Dermis blood vessel endothelial cell (primary cell): ENCODE data around the gene ATAD1. TPM values are rescaled to one million over a fixed set of nuclear protein-coding genes. Genes with fewer than 3 reads are reported as not detected.
"Not testable (repeated sequence)": the region's sequence is repeated elsewhere in the genome, so short reads cannot be mapped to it uniquely, and the experiment has no call there.

Experiments used
- DNase-seq: peaks from one replicate; pipeline ENCODE4 v3.0.0; 2010
- total RNA-seq: library from RNA; depleted of rRNA; stranded (reverse); fragments of >200 nt; gene quantifications from 2 replicates; pipeline ENCODE4 v1.2.3, GENCODE V29; 2014

Gene ATAD1
- total RNA-seq, 1 donor from 2014 or later: 34.9 TPM

DNA sequence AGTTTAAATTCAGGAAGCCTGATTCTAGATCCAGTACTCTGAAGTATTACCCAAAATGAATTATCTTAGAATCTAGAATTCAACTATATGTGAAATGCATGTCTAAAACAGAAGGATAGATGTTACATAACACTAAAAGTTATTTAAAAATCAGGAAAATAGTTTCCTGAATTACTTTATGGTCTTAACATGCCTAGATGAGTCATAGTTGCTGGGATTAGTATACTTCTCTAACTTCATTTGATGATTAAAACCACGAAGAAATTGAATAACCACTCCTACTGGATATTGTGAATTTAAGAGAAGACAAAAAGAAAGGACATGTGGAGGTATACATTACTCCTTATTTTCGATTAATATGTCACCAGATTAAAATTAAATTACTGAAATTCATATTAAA lies 65.5 kb downstream of the ATAD1 start:
- peak; percentile 27 for DNase-seq

DNA sequence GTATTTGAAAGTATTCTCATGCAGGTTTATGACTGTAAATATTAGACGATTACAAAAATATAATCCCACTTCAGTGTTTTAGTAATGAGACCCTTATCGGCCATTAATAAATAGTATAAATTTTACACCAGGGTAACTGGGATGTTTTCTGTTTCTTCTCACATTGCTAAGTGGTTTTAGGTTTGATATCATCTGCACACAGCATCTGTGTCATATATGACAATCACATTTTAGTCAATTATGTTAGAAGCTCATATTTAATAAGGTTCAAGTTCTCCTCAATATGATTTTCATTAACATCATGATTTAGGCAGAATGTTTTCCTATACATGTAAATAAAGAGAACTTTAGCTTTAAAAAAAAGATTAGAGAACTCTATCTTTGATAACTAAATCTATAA lies 66.8 kb downstream of the ATAD1 start:
- no peak for DNase-seq

DNA sequence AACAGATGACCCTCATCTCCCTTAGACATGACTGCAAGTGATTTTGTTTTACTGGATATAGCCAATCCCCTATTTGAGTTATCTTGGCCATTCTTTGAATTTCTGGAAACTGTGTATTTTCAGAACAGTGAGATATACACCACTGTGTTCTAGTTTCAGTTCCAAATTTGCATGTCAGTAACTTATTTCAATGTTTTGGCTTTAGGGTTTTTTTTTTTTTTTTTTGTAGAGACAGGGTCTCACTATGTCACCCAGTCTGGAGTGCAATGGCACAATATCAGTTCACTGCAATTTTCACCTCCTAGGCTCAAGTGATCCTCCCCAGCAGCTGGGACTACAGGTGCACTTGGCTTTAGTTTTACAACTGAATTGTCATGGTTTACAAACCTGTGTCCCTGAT lies 67.2 kb downstream of the ATAD1 start:
- DNase-seq: no peak

DNA sequence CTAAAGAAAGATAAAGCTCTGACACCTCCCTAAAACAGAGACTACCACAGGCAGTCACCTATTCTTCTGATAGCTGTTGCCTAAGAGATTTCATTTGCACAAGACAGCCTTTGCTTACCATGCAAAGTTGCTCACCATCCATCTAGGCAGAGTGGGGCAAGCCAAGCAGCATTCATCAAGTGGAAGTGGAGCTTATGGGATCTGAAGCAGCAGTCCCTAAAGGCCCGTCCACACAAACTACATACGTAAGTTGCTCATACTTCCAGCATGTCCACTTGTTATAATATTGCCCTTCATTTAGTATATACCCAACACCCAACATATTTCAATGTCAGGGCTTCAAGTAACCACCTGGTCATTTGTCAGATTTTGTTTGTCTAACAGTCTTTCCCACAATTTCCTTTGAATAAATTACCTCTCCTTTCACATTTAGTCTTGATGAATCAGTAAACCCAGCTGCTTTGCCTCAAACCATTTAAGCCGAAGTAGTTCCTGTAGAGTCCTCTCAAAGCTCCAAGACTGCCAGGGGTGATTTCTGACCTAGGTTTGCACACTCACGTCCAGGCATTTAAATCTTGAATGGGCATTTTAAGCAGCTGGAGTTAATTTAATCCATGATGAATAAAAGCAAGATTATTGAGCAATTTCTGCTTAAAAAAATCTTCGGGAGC lies 67.9 kb downstream of the ATAD1 start:
- no peak for DNase-seq

DNA sequence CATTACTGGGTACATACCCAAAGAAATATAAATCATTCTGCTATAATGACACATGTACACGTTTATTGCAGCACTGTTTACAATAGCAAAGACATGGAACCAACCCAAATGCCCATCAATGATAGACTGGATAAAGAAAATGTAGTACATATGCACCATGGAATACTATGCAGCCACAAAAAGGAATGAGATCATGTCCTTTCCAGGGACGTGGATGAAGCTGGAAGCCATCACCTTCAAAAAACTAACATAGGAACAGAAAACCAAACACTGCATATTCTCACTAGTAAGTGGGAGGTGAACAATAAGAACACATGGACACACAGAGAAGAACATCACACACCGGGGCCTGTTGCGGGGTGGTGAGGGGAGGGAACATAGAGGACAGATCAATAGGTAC lies 69.8 kb downstream of the ATAD1 start:
- DNase-seq: not testable (repeated sequence)

DNA sequence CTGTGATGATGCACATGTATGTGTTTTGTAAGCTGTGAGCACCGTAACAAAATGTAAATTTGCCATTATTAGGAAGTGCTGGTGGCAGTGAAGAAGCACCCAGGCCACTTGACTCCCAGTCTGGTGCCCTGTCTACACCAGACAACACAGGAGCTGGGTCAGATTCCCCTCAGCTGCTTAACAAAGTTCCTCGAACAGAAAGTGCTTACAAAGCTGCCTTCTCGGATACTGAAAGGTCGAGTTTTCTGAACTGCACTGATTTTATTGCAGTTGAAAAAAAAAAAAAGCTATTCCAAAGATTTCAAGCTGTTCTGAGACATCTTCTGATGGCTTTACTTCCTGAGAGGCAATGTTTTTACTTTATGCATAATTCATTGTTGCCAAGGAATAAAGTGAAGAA lies 71.1 kb downstream of the ATAD1 start:
- DNase-seq: no peak

DNA sequence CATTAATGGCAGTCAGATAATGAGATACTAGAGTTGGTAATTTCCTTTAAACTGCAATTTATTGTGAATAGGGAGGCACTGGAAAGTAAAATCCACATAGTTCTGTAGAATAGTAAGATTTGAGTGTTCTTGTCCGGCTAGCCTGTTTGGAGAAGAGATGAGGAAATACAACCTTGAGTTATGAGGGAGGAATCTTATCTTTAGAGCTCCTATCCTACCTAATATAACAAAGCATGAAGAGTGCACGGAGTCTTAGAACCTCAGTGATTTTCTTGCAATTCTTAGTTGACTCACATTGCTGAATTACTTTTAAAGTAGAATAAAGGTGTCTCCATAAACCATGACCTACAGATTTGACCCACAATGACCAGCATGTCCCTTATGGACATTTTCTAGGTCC lies 73.4 kb downstream of the ATAD1 start:
- DNase-seq: no peak

DNA sequence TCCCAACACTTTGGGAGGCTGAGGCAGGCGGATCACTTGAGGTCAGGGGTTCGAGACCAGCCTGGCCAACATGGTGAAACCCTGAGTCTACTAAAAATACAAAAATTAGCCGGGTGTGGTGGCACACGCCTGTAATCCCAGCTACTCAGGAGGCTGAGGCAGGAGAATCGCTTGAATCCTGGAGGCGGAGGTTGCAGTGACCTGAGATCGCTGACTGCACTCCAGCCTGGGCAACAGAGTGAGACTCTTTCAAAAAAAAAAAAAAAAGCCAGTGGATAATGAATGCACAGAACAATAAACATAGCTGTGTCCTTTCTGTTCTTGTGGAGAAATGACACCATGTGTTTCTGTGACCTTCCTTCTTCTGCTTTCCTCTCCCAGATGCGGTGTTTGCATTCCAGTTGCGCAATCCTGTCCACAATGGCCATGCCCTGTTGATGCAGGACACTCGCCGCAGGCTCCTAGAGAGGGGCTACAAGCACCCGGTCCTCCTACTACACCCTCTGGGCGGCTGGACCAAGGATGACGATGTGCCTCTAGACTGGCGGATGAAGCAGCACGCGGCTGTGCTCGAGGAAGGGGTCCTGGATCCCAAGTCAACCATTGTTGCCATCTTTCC lies 74.9 kb downstream of the ATAD1 start:
- not testable (repeated sequence) for DNase-seq

DNA sequence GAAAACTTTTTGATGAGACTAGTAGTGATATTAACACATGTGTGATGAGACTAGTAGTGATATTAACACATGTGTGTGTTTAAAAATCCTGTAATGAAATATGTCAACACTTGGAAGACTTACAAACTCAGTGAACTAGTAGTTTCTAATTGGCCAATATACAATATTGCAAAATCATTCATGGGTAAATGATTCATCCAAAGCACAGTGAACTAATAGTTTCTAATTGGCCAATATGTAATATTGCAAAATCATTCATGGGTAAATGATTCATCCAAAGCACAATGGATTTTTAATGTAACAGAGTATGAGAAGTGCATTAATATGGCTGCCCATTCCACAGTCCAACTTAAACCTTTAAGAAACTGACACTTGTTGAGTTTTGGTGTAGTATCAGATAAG lies 77.8 kb downstream of the ATAD1 start:
- no peak for DNase-seq

DNA sequence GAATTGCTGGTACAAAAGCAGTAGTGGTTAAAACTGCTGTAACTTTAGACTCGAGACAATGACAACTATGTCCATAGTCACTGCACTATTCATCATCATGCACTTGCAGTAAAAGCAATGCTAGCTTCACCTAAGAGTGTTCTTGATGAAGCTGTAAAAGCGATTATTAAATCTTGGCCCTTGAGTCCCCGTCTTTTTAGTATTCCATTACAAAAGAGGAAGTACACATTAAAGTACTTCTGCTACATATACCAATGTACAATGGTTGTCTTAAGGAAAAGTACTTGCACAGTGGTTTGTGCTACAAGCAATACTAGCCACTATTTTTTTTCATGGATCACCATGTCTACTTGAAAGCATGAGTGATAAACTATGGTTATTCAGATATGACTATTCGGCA lies 78.3 kb downstream of the ATAD1 start:
- no peak for DNase-seq

DNA sequence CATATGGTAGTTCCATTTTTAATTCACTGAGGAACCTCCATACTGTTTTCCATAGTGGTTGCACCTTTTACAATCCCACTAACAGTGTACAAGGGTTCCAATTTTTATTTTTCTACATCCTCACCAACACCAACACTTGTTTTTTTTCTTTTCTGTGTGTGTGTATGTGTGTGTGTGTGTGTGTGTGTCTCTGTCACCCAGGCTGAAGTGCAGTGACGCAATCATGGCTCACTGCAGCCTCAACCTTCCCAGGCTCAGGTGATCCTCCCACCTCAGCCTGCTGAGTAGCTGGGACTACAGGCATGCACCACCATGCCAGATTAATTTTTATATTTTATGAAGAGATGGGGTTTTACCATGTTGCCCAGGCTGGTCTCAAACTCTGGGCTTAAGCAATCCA lies 79.8 kb downstream of the ATAD1 start:
- not testable (repeated sequence) for DNase-seq

DNA sequence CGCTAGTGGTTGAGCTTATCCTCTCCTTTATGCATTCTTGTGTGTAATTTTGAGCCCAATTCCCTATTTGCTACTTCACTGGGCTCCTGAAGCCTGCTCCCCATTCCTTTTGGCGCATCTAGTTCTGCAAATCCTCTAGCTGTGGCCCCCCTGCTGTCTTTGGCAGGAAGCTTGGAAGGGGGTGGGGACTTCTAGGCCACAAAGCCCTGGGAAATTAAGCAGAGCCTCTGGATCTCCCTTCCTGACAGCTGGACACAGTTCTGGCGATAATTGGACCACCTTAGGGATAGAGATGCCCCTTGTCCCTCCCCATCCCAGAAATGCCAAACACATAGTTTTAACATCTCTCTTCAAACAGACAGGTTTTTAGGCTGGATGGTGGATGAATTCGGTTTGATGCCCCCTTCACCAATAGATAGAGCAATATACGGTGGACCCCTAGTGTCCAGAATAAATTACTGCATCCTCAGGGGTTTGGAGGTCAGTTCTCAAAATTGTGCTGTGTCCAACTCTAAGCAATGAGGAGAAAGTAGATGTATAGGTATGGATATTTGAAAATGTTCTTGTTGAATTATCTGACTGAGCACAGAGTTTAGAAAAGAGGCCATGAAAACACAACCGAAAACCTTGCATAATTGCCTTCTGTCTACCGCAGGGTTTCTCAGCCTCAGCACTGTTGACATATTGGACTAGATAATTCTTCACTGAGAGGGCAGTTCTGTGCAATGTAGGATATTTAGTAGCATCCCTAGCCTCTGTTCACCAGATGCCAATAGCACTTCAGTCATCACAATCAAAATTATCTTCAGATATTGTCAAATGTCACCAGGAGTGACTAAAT lies 82.8 kb downstream of the ATAD1 start:
- peak; percentile 74 for DNase-seq

DNA sequence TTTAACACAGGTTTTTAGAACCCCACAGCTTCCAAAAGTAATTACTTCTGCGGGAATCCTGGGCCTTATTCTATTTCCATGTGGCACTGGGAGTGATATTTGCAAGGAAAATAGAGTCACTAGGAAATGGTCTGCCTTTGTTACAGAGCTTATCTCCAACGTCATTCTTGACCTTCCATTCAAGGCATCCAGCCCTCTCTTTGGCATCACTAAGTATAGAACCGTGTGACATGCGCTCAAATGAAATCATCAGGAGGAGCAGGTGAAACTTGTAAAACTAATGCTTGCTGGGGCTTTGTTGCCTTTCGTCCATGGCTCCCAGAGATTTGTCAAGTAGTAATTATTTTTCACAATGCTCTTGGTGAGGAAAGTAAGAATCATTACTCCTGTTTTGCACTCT lies 84.9 kb downstream of the ATAD1 start:
- DNase-seq: peak; percentile 51

DNA sequence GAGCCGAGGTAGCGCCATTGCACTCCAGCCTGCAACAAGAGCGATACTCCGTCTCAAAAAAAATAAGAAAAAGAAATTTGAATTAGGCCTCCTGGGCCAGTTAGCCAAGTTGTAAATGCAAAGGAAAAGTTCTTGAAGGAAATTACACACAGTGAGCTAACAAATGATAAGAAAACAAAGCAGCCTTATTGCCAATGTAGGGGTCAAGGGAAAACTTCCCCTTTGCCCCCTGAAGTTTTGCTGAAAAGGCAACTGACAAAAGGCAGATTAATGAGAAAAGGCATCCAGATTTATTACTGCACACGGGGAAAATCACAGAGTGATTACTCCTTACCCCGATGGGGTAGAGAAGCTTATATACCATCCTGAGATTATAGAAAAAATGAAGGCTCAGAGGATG lies 88.1 kb downstream of the ATAD1 start:
- no peak for DNase-seq

DNA sequence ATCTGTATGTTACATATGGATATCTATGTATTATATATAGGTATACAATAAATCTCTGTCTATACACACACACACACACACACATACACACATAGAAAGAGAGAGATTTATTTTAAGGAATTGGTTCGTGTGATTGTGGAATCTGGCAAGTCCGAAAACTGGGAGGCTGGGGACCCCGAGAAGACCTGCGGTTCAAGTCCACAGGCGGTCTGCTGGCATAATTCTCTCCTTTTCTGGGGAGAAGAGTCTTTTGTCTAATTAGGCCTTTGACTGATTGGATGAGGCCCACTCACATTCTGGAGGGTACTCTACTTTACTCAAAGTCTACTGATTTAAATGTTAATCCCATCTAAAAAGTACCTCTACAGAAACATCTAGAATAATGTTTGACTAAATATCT lies 93.2 kb downstream of the ATAD1 start:
- DNase-seq: no peak

DNA sequence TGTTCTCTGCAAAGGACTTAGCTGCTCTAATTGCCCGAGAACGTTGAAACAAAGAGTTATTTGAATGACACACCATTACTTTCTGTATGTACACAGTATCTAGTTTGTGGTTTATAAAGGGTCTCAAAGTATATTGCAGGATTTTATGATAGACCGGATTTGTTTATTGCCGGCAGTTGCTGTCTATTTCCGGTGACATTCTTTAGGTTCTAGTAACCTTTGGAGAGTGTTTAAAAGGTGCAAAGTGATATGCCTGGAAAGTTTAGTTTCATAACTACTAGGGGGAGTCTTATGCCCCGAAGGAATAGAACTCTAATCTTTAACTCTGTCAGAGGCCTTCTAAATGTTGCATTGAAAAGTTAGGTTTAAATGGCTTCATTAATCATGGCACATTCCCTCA lies 94.5 kb downstream of the ATAD1 start:
- peak; percentile 37 for DNase-seq

DNA sequence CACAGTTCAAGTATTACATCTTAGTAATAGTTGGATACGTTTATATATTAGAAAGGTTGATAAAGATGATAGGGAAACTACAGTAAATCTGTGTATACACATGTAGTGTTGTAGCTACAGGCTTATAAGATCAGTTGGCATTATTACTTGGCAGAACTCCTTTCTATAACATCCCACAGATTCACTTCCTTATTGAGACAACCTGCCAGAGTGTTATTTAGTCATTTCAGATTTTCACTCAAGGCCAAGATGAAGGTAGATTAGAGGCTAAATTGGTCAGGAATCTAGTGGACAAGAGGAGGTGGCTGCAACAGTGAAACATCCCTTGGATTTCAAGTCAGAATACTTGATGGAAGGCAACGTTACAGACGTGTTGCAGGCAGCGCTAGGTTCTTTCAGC lies 95.3 kb downstream of the ATAD1 start:
- DNase-seq: no peak

DNA sequence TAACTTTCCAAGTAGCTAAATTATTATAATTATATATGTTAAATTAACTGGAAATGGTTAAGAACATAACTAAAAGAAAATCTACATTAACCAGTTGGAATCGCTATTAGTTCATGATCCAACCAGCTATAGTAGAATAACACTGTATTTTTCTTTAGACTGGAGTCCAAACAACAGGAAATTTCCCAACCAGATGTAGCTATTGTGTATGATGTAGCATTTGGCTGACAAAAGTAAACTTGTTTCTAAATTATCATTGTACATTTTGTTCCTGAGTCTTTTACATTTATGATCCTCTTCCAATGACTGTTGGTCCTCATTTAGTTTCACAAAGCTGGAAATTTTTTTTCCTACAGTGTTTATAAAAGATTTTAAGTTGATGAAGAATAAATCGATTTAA lies 96.2 kb downstream of the ATAD1 start:
- DNase-seq: peak; percentile 68

DNA sequence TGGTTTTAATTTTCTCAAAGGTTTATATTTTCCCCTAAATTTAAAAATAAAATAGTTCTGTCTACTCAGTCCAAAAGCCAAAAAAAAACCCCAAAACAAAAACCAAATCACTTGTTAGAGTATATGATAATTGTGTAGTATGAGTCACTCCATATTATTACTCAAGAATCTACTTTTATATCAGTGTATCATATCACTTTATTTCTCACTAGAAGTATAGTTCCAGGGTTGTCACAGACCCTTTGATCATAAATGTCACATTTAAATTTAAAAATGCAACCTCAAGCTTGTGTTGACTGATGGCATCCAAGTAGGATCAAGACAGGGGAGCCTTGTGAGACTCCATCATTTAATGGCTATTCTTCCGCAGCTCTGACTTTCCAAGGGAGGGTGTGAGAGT lies 97.4 kb downstream of the ATAD1 start:
- no peak for DNase-seq

DNA sequence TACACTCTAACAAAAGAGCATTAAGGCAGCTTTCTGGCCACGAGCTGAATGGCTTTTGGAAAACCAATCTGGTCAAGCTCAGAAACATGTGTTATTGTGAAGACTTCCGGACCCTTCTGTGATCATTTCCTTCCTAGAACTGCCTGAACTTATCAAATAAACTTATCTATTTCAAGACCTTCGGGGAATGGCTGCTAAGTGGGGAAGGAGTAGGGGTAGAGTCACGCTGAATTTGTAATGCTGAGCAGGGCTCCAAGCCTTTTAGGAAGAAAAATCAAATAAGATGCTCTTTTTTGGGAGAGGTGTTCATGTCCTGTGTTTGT lies 101.7 kb downstream of the ATAD1 start:
- peak; percentile 81 for DNase-seq

DNA sequence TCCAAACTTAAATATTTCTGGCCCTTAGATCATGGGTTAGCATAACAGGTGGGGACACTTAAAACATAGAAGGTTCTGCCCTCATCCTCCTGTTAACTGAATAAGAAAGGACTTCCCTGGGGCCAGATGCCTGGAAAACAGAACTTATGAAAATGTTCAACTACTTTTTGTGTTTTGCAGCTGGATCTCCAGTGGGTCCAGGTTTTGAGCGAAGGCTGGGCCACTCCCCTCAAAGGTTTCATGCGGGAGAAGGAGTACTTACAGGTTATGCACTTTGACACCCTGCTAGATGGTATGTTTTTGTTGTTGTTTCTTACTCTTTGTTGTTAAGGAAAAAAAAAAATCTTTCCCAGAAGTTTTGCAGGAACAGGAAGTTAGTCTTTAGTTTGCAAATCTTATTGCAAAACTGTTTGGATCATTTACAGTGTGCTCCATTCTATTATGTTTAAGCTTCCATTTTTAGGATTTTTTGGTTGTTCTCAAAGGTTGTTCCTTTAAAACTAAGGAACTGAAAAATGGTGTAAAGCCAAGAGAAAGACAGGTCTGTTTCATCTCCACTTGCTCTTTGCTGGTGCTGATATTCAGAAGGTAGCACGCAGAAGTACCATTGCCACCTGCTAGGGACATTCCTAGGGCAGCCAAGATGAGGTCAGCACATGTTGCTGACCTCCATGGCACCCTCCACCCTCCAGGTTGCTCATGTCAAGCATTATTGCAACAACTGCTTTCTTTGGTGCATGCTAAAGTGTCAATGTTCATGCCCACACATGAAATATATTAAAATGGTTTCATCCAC lies 102.3 kb downstream of the ATAD1 start:
- no peak for DNase-seq

DNA sequence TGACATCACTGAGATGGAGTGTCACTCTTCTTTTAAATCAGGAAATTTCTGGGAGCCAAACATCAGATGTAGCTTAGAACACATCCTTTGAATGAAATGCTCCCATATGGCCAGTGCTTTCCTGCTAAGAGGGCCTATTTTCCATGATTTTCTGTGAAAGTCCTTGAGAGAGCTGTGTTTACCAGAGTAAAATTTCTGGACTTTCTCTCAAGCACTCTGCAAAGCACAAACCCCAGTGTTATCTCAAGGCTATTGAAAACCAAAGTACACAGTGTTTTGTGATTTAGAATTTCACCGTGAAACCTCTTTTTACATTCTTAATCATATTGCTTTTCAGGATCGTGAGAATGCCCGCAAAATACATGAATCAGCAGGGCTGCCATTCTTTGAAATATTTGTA lies 104.3 kb downstream of the ATAD1 start:
- DNase-seq: no peak

DNA sequence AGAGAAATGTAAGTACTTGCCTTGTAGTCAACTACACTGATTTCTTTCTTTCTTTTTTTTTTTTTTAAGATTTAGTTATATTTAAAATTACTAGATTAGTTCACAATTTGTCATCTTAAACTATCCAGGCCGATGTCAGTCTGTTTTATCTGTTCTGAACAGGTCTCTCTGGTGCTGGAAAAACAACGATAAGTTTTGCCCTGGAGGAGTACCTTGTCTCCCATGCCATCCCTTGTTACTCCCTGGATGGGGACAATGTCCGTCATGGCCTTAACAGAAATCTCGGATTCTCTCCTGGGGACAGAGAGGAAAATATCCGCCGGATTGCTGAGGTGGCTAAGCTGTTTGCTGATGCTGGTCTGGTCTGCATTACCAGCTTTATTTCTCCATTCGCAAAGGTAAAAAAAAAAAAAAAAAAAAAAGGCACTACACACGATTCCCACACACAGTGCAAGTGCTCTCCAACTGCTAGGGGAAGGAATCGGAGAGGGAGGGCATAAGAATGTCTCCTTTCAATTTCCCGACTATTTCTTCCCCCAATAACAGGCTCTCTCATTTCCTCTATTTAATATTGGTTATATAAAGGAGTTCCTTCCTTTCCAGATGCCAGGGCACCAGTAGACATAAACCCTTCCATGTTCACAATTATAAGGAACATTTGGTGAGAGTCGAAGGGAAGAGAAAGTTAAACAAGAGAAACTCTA lies 105.0 kb downstream of the ATAD1 start:
- peak; percentile 52 for DNase-seq
